NB4 (cell line): ENCODE data around the gene PROC.

Experiments
- DNase-seq: peaks from one replicate; pipeline ENCODE4 v3.0.0; 2010; ENCODE audit warnings: low read depth
- H3K4me3 ChIP-seq: one replicate; pipeline ENCODE4 v1.5.1; 2011; ENCODE audit warnings: mild to moderate bottlenecking, low read depth, low read length, moderate library complexity
- CTCF ChIP-seq: IDR thresholded peaks from one replicate; pipeline ENCODE4 v1.5.1; 2012; ENCODE audit warnings: low read depth, low read length
- MAX ChIP-seq: IDR thresholded peaks from 2 replicates; pipeline ENCODE4 v1.6.1; 2011; ENCODE audit warnings: low read depth, low read length
- MYC ChIP-seq: IDR thresholded peaks from 2 replicates; pipeline ENCODE4 v1.6.1; 2011; ENCODE audit warnings: low read depth, low read length
- POLR2A ChIP-seq: IDR thresholded peaks from 2 replicates; pipeline ENCODE4 v1.6.1; 2011; ENCODE audit warnings: mild to moderate bottlenecking; ENCODE audit not compliant: insufficient read length; ENCODE audit errors: extremely low read depth

The PROC gene

DNA sequence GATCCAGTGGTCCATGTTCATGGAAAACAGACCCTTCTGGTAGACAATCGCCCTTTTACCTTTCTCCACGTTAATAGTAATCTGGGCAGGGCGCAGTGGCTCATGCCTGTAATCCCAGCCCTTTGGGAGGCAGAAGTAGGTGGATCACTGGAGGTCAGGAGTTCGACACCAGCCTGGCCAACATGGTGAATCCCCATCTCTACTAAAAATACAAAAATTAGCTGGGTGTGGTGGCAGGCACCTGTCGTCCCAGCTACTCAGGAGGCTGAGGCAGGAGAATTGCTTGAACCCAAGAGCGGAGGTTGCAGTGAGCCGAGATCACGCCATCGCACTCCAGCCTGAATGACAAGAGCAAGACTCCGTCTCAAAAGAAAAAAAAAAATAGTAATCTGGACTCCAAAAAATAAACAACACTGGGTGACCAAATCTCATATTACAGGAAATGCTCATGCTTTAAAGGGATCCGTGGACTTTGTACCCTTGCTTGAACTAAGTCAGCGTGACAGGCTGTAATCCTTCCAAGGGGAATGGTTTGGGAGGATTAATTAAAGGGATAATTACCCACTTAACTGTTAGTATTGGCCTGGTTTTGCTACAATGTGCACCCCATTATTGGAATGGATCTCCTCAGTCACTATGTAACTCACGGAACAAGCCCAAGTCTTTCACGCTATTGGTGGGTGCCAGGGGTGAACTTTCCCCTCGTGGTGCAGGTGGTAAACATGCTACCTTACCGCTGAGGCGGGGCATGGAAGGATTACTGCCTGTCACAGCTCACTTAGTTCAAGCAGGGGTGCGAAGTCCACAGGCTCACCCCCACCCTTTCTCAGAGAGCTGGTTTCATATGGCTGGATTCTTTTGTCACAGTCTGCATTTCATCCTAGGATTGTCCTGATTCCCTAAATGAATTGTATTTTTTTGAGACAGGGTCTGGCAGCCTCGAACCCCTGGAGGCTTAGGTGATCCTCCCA is 36.7 kb downstream of the PROC start:
- TF ChIP-seq MAX (no peak), MYC (no peak), POLR2A (no peak), CTCF (no peak)
- no peak overlapping the region for H3K4me3 ChIP-seq
- no peak for DNase-seq

GRCh38 chr2:127455566-127456493 is 37.6 kb downstream of the PROC start:
- H3K4me3 ChIP-seq = no peak overlapping the region
- TF ChIP-seq POLR2A = no peak
- no peak for TF ChIP-seq MAX
- TF ChIP-seq MYC = no peak
- TF ChIP-seq CTCF = no peak
- no peak for DNase-seq

DNA sequence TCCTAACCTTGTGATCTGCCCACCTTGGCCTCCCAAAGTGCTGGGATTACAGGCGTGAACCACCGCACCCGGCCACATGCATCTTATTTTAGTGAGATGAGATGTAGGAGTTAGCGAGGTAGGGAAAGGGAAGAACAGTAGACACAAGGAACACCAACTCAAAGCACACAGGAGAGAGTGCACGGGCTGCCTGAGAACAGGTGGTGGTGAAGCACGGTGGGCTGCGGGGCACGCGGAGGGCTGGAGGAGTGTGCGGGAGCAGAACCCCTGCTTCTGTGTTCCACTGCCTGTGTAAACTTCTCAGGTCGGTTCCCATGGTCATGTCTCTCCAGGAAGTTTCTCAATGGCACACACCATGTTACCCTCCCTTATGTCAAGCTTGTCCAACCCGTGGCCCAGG is 38.7 kb downstream of the PROC start:
- DNase-seq = no peak
- TF ChIP-seq MYC (no peak), POLR2A (no peak)
- H3K4me3 ChIP-seq = no peak overlapping the region

DNA sequence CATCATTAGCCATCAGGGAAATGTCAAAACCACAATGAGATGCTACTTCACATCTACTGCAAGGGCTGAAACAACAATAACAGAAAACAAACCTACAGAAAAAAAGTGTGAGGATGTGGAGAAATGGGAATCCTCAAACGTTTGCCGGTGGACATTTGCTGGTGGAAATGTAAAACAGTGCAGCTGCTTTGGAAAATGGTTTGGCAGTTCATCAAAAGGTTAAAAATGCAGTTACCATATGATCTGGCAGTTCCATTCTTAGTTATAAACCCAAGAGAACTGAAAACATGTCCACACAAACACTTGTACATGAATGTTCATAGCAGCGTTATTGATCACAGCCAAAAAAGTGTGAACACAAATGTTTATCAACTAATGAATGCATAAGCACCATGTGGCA is 44.2 kb downstream of the PROC start:
- TF ChIP-seq CTCF (no peak), POLR2A (no peak), MYC (no peak), MAX (no peak)
- no peak overlapping the region for H3K4me3 ChIP-seq
- no peak for DNase-seq

DNA sequence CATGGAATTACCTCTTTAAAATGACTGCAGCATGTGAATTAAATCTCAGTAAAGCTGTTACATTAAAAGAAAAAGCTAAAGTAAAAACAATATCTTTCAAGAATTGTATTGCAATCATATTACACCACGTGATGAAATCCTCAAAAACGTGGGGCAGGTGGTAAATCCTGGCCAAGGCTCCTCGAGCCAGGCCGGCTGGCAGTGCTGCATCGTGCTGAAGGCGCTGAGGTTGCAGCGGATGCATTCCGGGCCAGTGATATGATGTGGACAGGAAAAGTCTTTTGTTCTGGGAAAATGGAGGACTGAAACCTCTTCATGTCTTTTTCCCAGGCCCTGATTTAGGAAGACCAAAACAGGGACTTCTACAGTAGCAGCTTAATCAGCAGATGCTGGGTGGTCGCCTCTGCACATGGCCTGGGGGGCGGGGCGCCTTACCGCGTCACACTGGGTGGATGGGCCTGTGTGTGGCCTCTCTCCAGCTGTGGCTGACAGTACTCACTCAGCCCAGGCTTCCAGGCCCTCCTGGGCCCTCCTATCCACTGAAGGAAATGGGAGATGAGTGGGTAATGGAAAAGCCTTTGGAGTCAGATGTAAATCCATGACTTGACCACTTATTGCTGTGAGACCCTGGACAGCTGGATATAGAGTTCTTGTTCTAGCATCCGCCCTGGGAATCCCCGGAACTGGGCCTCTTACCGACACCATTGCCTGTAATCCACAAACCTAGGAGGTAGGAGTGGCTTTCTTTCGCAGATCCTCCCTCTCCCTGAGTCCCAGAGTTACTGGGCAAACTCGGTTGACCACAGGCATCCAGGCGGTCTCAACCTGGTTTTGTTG is 45.1 kb downstream of the PROC start:
- DNase-seq = no peak
- TF ChIP-seq MAX = no peak
- TF ChIP-seq CTCF = no peak
- TF ChIP-seq POLR2A = no peak
- no peak for TF ChIP-seq MYC
- H3K4me3 ChIP-seq = no peak overlapping the region
